Cardiac septum (tissue), 1 donor: ENCODE results near the gene DDX3Y. TPM values are rescaled to one million over a fixed set of nuclear protein-coding genes. Genes with fewer than 3 reads are reported as not detected.

Experiments
- DNase-seq: peaks from one replicate; pipeline ENCODE4 v3.0.0-alpha.2; 2020; ENCODE audit warnings: low spot score
- intact Hi-C: fragments of 100-400 bp; cut with DNase I; formaldehyde crosslinking; loops from one replicate; pipeline ENCODE4 v1.14.0; 2022
- long read RNA-seq: library from polyadenylated mRNA; unstranded; transcript quantifications from one replicate; pipeline ENCODE4 v2.0.0, GENCODE V29; 2021
- total RNA-seq: library from RNA; stranded (reverse); fragmentation: NEBNext Ultra II Directional; extraction: Animal tissue kit (Norgen Biotek cat#: 25700); gene quantifications from one replicate; pipeline ENCODE4 v1.2.1, GENCODE V29; 2021
- donor health status: DM: no; HTN: no; CAD: no.

DDX3Y gene
- total RNA-seq: not detected
- long read RNA-seq: 0 reads

- DNase-seq: no peak
- intact Hi-C loops: no loop called here
These were observed at the start of gene DDX3Y for GRCh38 chrY:12904618-12905516. DDX3Y (plus strand) TSS chrY:12904868; CDS start chrY:12904937, 69 bp downstream.

GRCh38 chrY:12855791-12856275 lies 48.8 kb upstream of the DDX3Y start:
- intact Hi-C loops: no loop called here
- DNase-seq: no peak

DNA sequence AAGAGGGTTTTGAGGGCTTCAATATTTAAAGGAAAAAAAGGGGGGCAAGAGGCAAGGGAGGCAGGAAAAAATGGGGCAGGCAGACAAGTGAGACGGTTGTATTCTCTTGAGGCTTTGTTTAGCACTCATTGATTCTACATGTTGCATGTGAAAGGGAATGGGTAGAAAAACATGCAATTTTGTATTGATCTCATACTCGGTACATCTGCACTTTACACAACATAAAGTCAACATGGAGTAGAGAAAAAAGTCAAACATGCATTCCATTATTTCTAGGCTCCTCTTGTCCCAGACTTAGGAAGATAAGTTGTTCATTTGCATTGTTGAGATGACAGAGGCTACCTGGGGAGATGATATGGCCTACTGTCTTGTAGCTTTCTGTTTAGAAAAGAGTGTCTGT lies 36.7 kb upstream of the DDX3Y start:
- intact Hi-C loops: no loop called here
- no peak for DNase-seq

DNA sequence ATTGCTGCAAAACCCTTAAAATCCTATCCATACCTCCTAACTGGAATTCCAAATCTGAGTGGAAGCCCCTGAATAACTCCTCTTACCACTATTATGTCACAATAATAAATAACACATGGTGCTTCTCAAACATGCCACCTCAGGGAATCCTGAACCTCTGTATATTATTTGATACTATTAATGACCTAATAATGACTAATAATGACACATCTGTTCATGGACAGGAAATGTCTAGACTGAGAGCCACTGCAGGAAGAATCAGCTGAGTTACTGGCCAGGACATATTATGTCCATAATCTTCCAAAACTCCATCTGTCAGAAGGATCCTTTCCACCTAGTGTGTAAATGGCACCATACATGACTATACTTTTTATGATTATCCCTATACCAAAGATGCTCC lies 7.7 kb upstream of the DDX3Y start:
- DNase-seq: no peak
- intact Hi-C loops: no loop called here

GRCh38 chrY:12898604-12899003 lies 6.1 kb upstream of the DDX3Y start:
- intact Hi-C loops: no loop called here
- no peak for DNase-seq

DNA sequence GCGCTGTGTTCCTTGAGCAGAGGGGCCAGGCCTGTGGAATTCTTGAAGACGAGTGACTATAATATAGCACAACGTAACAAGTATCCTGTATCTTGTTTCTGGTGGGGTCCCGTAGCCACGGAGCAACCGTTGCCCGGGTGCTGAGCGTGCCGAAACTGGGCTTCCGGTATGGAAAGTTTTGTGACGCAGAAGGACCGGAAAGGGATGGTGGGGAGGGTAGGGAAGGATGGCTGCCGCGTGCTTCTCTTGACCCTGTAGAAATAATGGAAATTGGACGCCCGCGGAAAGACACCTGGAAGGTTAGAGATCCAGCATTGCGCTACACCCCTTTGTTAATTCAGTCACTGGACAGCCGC lies 827 bp downstream of the DDX3Y start:
- DNase-seq: no peak
- intact Hi-C loops: no loop called here

DNA sequence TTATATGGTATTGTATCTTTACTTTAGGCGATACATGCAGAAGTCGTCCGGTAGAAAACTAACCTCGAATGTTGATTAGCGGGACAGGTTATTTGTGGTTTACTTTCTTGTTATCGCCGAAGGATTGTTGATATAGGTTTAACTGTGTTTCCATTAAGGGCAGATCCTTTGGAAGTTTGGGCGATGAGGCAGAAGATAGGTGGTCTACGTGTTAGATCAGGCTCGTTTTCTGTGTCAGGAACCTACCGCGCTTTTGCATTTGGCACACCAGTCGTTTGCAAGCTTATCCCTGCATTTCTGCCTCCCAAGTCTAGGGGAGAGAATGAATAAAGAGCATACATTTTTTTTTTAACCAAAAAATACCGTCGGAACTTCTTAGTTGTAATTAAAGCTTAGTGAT lies 1.2 kb downstream of the DDX3Y start:
- intact Hi-C loops: no loop called here
- DNase-seq: no peak

GRCh38 chrY:12913541-12913940 lies 8.9 kb downstream of the DDX3Y start:
- DNase-seq: no peak
- intact Hi-C loops: no loop called here

DNA sequence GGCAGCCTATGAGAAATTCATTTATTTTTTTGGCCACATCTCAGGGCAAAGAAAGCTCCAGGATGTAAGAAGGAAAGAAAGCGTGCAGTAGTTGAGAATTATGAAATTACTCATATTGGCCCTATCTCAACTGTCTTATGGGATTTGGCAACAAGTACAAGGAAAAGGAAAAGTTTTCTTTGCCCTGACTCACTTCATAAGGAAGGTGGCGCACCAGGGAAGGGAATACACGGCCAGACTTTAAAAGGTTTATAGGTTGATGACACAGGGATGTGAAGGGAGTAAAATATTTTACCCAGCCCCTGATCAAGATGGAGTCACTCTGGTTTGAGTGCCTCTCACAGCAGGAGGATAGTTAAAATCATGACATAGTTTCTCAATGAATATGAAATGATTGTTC lies 23.4 kb downstream of the DDX3Y start:
- intact Hi-C loops: no loop called here
- DNase-seq: no peak

DNA sequence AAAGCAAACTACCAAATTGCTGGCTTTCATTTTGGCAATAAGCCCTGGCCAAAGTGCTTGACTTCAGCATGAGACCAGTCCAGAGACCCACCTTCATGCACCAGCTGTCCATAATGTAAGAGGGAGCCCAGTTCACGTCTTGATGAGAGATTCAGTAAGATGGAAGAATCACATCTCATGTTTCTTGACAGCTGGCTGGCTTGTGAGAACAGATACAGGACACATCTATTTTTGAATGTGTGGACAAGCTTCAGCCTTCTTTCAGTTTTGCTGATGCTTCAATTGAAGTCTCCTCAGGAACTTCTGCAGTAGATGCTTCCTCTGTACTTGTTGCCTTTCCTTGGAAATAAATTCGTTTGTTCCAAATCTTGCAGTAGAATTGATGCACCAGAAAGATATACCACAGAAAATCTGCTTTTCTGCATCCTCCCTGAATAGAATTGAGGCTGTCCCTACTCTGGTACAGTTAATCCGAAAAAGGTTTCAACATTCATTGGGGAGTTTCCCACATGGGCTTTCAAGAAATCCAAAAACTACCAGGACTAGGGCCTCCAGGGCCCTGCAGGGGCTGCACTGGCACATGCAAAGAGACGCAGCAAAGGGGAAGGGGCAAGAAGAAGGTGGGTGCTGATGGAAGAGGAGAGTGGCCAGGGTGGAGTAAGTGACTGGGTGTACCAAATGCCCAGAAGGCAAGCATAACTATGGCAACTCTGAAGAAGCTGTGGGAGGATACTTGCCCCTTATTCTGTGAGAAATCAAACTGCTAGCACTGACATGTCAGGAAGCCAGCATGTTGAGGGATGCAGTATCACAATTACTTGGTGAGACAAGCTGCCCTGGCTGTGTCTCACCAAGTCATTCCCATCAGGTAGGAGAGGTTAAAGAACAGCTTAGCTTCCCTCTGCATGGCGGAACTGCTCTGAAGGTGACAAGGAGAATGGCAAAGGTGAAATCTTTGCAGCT lies 37.3 kb downstream of the DDX3Y start:
- intact Hi-C loops: no loop called here
- no peak for DNase-seq

Other genes with a start within 250 kb of the DDX3Y start
- not detected for gene USP9Y, start 203.6 kb upstream of the DDX3Y start, total RNA-seq